NCI-H446 (cell line): ENCODE results near the gene AKT3.
"Not testable (repeated sequence)": the region's sequence is repeated elsewhere in the genome, so short reads cannot be mapped to it uniquely, and the experiment has no call there.

Source experiments
- DNase-seq, 2 experiments: peaks; one replicate each; lab custom pipeline; 2025; lab: John Stamatoyannopoulos, UW

AKT3 gene

DNA sequence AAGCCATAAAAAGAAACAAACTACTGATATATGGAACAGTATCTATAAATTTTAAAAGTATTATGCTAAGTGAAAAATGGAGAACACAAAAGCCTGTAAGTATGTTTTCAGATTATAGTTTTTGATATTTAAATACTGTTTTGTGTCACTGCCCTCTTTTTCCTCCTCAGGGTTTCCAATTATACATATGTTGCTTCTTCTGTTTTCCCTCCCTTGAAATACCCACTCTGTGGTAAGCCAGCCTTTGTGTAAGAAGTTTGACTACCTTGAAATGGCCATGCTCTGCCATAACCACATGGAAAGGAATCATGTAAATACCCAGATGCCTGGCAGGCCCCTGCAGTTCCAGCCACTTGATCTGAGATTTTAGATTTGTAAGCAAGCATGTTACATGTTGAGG is 248.3 kb downstream of the AKT3 start:
- DNase-seq: no peak

DNA sequence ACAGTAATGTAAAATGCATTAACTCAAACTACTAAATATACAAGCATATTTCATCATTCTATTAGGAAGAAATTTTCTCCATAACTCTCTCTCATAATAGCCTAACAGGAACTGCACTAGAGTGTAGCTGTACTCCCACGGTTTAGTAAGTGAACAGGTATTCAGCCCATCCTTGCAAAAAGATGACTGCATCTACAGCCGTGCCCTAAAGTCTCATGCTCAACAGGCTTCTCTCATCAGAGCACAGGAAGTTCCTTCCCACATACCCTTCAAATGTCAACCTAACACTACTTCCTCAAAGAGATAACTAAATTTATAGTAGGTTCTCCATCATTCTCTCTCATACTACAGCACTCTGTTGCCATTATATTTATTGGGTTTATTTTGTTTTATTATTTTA is 251.6 kb downstream of the AKT3 start:
- DNase-seq: no peak

DNA sequence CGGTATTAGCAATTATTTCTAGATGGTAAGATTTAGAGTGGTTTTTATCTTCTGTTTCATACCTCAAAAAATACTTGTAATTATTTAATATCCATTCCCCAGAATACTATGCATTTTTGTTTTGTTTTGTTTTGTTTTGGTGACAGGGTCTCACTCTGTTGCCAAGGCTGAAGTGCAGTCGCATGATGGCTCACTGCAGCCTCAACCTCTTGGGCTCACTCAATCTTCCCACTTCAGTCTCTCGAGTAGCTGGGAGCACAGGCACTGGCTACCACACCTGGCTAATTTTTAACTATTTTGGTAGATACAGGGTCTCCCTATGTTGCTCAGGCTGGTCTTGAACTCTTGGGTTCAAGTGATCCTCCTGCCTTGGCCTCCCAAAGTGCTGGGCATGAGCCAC is 252.7 kb downstream of the AKT3 start:
- no peak for DNase-seq

DNA sequence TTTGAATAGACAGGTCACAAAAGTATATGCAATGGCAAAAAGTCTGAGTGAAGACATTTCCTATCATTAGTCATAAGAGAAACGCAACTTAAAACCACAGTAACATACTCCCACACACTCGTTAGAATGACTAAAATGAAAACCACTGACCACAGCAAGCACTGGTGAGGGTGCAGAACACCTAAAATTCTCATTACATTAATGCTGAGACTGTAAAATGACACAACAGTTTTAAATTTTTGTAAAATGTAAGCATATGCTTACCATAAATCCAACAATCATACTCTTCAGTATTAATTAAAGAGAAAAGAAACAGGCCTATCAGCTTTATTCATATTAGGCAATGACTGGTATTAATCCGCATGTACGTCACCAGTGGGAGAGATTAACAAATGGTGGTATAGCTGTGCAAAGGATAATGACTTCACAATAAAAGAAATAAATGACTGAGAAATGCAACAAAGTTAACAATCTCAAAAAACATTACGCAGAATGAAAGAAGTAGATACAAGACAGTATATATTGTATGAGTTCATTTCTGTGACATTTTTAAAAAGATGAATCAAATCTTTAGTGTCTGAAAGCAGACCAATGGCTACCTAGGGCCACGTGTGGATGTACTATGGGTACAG is 253.5 kb downstream of the AKT3 start:
- no peak for DNase-seq

DNA sequence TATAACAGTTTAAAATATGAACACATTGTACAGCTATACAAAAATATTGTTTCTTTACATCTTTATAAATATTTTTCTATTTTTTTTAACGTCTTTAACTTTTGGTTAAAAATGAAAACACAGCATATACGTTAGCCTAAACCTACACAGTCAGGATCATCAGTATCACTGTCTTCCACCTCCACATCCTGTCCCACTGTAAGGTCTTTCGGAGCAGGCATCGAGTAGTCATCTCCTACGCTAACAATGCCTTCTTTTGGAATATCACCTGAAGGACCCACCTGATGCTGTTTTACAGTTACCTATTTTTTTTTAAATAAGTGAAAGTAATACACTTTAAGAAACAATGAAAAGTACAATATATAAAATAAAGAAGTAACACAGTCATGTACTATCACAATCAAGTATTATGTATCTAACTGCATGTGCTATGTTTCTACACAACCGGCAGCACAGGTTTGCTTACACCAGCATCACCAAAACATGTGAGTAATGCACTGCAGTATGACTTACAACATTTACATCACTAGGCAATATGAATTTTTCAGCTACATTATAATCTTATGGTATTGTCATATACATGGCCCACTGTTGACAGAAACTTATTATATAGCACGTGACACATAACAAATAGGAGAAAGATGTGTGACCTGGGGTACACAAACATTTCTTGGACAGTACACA is 254.4 kb downstream of the AKT3 start:
- no peak for DNase-seq

DNA sequence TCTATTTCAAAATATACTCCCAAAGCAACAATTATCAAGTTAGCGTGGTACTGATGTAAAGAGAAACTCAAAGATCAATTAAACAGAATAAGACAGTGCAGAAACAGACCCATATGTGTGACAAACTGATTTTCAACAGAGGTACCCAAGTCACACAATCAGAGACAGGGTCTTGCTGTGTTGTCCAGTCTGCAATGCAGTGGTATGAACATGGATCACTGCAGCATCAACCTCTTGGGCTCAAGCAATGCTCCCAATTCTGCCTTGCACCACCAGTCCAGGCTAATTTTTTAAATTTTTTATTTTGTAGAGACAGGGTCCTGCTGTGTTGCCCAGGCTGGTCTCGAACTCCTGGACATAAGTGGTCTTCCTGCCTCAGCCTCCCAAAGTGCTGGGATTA is 255.6 kb downstream of the AKT3 start:
- DNase-seq: no peak

DNA sequence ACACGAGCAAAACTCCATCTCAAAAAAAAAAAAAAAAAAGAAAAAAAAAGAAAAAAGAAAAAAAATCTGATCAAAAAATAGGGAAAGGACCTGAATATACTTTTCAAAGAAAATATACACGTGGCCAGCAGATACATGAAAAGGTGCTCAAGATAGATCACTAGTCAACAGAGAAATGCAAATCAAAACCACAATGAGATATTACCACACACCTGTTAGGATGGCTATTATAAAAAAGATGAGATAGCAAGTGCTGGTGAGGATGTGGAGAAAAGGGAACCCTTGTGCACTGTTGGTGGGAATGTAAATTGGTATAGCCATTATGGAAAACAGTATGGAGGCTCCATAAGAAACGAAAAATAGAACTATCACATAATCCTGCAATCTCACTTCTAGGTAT is 260.8 kb downstream of the AKT3 start:
- DNase-seq: not testable (repeated sequence)

DNA sequence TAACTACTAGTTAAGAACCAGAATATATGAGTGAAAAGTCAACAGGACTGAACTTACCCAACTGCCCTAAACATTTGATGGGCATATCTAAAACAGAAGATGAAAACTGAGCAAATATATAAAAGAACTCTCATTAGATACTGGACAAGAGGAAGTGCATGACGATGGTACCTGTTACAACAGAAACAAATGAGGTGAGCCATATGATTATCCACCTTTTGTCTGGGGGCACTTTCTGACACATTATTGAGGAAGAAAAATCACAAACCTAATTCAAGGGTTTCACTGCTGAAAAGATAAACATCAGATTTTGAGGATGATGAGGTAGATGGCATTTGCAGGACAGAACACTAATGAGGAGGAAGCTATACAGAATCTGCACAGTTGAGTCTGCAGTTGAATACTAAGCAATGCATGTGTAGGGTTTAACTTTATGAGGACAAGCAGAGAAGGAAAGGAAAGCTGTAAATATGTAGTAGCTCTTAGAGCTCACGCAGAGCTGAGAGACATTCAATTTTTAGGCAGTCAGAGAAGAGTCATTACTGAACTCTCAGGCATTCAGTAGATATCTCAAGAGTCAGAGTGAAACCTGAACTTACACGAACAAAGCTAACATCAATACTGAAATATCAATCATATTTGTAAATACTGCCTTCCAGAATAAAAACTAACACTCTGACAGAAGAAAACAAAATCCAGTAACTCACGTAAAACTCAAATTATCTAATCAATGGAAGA is 262.1 kb downstream of the AKT3 start:
- no peak for DNase-seq

DNA sequence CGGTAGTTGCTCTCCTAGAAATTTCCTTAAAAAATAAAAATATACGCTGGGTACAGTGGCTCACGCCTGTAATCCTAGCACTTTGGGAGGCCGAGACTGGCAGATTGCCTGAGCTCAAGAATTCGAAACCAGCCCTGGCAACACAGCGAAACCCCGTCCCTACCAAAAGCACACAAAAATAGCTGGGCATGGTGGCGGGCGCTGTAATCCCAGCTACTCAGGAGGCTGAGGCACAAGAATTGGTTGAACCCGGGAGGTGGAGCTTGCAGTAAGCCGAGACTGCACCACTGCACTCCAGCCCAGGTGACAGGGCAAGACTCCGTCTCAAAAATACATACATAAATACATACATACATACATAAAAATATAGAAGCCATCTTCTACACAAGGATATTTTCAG is 262.8 kb downstream of the AKT3 start:
- DNase-seq: no peak

DNA sequence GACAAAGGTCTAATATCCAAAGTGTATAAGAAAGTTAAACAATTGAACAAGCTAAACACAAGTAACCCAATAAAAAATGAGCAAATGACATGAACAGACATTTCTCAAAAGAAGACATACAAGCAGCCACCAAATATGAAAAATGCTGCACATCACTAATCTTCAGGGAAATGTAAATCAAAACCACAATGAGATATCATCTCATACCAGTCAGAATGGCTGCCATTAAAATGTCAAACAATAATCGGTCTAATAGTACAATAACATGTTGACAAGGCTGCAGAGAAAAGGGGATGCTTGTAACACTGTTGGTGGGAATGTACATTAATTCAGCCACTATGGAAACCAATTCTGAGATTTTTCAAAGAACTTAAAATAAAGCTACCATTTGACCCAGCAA is 264.1 kb downstream of the AKT3 start:
- no peak for DNase-seq

DNA sequence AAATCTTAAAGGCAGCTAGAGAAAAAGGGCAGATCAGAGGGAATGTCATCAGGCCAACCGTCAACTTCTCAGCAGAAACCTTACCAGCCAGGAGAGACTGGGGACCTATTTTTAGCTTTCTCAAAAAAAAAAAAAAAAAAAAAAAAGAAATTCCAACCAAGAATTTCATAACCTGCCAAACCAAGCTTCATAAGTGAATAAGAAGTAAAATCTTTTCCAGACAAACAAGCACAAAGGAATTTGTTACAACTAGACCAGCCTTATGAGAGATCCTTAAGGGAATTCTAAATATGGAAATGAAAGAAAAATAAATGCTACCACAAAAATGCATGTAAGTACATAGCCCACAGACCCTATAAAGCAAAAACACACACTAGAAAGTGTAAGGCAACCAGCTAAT is 267.7 kb downstream of the AKT3 start:
- no peak for DNase-seq

DNA sequence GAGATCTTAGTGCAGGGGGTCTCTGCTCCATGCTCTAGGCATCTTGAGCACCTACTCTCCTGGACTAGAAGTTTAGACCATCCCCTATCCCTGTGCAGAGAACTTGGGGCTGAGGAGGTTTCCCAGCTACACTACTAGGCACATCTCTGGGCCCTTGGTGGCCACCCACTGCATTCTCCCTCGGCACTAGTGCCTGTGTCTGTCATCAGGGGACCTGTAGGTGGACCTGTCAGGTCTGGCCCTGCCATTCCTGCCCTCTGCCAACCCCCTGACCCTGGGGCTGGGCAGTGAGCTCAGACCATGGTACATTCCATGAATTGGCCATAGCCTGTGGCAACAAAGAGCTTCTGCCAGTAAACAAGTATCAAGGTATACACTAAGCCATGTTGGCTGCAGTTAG is 269.1 kb downstream of the AKT3 start:
- no peak for DNase-seq

DNA sequence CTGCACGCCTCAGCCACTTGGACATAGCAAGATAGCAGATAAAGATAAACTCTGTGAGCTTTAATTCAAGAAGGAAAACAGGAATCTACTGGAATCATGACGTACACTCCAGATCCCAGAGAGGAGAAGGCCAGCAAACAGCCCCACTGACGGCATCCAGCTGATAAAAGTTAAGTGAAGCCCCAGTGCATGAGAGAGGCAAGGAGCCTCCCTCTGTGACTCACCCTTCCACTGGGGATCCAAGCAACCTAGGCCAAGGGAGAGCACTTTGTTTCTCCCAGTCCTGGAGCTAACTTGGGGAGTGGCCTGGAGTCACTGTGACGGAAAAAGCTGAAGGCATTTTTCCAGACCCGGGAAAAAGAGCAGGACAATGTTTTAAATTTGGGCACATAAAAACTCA is 270.0 kb downstream of the AKT3 start:
- peak; percentile 61 to 82 for DNase-seq

DNA sequence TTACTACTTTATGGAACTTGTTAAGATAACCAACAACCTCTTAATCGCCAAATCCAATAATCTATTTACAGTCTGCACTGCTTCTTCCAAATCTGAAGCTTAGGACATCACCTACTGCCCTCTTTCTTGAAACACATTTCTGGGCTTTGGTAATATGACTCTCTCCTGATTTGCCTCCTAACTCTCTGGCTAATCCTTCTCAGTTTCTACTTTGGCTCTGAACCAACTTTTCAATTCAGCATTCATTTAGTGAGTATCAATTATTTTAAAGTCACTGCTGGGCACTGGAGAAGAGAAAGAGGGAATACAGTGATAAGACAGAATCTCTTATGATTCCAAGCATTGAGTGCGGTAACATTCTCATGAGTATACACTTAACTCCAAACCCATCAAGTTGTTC is 275.0 kb downstream of the AKT3 start:
- DNase-seq: peak; percentile 69 to 82

DNA sequence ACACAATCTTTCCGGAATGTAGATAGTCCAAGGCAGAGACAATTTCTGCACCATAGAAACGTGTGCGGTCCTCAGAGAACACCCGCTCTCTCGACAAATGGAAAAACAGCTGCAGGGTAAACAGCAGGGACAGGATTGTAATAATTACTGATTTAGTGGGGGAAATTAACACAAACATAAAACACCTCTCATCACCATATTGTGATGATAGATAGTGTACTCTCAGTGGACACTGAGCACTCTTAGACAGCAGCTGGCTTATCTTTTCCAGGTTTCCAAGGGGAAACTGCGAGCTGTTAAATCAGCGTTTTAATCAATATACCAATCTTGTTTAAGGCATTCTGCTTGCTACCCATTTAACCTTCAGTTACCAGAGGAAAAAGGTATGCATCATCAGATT is 277.1 kb downstream of the AKT3 start:
- DNase-seq: peak in 1 of 2 experiments; percentile 29

DNA sequence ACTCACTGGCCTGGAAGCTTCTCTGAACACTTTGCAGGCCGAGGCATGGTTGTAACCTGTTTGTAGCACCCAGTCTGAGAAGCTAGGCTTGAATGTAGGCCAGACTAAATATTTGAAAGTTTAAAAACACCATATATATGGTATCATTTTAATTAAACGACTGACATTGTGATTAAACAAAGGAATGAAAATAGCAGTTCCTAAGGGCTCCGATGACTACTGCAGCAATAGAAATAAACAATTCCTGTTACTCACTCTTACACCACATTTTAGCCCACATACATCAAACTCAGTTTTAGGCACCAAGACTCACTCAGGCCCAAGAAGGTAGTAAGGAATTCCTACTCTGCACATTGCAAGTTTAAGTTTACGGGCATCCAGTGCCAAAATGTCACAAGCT is 281.2 kb downstream of the AKT3 start:
- no peak for DNase-seq

DNA sequence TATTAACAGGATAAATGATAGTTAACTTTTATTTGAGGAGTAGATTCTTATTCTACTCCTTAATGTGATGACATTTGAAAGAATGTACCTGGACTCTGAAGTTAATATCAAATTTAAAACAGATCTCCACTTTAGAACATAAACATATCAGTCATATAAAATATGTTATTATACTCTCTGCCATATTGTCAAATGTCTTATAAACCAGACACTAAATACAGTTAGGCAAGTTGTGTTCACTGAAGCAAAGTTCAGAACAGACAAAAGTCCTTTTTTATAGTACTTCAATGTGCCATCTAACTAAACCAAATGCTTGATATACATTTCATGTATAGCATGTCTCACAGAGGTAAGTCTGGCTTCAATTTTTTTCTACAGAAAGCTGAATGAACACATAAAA is 285.2 kb downstream of the AKT3 start:
- no peak for DNase-seq

DNA sequence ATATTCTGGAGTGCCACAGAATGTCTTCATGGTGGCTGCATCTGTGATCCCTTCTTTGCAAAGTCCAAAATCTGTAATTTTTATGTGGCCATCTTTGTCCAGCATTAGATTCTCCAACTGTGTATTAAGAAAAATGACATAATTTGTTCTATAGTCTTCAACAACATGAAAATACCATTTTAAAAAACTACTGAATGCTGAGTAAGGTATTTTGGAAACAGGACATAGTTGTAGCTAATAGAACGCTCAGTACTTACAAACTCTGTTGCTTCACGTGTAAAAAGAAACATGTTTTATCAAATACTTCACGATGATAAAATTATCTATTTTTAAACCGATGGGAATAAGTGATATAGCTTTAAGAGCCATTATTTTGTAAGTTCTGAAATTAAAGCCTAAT is 286.3 kb downstream of the AKT3 start:
- DNase-seq: no peak

DNA sequence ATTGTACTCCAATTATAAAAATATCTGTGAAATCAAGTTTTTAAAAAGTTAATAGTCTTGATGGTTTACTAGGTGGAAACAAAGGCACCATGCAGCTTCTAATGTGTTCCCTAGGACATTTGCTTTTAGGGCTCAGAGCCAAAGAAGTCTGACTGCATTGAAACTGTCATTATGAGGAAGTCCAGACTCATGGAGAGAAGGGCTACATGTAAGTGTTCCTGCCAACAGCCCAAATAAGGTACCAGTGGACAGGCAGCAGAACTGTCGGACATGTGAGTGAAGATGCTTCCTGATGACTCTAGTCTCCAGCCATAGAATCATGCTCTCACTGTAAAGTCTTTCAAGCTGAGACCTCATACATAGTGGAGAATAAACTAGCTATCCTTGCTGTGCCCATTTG is 287.6 kb downstream of the AKT3 start:
- peak in 1 of 2 experiments; percentile 37 for DNase-seq

DNA sequence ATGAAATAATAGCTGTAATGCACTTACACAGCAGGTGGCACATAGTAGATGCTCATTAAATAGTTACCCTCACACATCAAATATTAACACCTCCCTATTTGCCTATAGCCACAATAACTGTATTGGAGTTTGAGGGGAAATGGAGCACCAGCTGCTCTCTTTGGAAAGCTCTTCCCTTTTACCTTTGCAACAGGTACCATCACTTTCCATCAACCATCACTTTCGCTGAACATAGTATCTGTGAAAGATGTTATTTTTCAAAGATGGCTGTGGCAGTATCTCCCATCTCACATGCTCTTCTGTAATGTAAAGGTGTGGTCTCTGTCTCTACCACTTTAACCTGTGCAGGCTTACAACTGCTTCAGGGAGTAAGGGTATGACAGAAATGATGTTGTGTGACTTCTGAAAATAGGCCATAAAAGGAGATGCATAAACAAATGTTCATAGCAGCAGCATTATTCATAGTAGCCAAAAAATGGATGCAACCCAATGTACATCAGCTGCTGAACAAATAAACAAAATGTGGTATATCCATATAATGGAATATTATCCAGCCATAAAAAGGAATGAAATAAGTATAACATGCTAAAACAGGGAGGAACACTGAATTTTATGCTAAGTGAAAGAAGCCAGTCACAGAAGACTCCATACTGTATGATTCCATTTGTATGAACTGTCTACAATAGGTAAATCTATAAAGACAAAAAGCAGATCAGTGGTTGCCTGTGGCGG is 288.3 kb downstream of the AKT3 start:
- no peak for DNase-seq

DNA sequence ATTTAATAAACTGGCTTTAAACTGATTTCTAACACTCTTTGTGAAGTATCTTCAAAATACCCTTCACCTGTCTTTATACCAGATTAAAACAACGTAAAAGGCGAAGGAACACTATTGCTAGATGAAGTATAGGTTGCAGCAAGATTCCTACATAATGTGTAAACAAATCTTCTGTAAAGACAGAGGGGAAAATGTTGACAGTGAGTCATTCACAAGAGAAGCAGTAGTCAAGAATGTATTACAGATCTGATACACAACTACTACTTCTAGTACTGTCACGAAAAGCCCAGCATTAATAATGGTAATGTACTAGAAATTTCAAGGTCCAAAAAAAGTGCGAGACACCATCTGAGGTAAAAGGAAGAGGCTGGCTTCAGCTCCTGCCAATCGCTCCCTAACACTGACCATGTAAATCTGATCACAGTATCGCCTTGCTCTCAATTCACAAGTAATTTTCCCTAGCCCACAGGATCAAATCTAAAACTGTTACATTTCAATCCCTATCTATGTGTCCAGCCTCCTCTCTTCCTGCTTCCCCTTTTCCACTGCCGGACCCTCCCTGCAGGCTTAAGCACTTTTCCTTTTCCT is 290.4 kb downstream of the AKT3 start:
- DNase-seq: no peak

DNA sequence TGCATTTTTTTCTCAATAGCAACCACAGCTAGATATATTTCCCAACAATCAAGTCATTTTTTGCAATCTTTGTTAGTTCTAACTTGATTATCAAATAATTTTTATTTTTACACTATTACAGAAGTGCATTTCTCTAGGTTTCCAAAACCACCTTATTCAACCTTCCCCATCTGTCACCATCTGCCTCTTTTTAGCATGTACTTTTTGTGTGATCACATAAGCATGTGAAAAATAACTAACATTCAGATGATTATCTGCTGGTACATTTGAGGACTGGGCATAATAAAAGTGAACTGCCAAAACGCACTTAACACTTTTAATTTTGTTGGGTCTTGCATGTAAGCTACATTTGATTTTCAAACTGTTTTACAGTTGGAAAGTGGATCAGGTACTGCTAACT is 291.5 kb downstream of the AKT3 start:
- DNase-seq: peak; percentile 61 to 68
